ENCODE results near the gene ISM1.

ISM1 gene

DNA sequence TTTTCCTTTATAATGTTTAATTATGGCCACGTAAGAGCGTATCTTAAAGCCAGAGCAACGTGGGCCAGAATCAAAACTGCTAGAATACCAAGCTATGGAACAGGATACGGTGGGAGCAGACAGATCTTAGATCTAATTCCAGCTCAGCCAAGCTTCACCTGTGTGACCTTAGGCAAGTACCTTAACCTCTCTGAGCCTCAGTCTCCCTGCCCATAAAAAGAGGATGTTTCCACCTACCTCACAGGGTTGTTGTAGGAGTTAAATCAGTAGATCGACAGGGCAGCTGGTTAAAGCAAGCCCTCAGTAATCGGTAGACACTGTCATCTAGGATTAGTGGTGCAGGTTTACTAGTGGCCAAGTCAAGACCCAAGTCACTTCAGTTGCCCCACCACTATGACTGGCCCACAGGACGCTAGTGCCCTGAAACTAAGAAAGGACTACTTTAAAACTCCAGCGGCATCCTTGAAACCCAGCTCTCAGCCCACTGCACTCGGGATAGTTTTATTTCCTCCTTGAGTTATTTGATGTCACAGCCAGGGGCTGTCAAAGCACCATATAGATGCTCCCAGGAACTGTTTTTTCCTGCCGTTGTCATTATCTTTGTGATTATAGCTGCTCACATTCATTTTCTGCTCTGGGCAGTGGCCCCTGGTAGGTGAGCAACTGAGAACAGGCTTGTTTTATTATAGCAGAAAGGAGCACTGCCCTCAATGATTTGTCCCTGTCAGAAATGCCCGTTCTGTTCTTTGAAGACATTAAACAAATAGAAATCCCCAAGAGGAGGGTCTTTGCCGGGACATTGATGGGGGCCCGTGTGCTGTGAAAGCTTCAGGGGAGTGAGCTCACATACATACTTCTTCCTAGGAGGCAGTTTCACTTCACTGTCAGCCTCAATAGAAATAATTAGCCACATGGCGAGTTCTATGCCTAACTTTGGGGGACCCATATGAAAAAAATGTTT, 63.1 kb downstream of the ISM1 start:
- no peak for DNase-seq (ENCODE audit: low read depth)

DNA sequence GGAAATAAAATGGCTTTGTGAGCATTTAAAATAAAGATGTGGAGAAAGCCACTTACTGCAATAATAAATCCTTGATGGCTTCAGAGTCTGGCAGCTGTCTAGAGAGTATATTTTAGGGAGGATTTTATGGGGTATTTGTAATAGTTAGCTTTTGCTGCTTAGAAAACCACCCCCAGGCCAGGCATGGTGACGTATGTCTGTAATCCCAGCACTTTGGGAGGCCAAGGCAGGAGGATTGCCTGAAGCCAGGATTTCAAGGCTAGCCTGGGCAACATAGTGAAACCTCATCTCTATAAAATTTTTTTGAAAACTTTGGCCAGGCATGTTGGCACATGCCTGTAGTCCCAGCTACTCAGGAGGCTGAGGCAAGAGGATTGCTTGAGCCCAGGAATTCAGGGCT, 63.8 kb downstream of the ISM1 start:
- DNase-seq (ENCODE audit: low read depth) = no peak

DNA sequence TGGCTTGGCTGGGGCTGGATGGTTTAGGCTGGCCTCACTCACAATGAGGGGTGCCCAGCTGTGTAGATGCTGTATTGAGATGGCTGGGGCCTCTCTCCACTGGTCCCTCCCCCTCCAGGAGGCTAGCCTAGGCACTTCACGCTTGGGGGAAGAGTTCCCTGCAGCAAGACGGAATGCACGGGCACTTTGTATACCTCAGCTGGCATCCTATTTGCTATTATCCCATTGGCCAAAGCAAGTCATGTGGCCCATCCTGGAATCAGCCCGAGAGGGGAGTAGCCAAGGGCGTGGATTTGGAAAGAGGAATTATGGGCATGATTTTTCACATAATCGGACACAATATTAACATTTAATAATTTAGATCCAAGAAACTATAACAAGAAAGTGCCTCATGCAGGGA, 64.3 kb downstream of the ISM1 start:
- DNase-seq (ENCODE audit: low read depth) = no peak

DNA sequence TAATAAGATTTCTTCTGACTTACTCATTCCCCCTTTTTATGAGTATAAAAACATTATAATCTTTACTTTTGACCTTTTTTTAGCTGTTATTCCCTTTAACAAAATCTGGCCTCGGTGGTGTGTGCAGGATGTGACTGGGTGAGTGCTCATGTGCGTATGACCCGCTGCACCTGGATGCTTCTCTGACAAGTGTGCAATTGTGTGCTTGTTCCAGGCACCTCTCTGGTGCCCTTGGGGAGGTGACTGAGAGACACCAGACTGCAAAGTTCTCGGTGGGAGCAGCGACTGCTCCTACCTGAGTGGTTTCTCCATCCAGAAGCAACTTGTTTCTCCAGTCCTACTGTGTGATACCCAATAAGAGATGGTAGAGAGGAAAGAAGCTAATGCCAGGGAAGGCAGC, 65.0 kb downstream of the ISM1 start:
- no peak for DNase-seq (ENCODE audit: low read depth)

DNA sequence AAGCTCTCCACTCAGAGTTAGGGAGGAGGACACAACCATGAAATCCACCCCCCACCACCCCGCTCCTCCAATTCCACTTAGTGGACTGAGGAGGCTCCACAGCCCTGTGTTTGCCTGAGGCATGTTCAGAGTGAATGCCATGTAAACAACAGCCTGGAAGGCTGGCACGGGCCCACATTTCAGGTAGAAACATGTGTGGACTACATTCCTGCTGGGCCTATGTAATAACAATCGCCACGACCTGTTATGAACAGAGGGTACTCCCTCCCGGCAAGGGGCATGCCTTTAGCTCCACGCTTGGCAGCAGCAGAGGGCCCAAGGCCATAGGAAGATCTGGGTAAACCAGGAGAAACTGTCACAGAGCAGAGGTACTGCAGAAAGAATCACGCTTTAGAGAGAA, 65.5 kb downstream of the ISM1 start:
- no peak for DNase-seq (ENCODE audit: low read depth)

DNA sequence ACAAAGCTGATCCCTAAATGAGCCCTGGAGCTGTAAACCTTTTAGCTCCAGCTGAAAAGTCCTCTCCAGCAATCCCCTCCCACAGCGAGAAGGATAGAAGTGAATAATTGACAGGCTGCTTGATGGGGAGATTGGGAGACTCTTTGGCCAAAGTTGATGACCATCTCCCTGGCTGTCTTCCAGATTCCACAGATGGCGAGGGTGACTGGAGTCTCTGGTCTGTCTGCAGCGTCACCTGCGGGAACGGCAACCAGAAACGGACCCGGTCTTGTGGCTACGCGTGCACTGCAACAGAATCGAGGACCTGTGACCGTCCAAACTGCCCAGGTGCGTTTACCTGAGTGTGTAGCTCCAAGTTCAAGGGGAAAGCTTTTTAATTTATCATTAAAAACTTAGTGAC, 67.3 kb downstream of the ISM1 start:
- no peak for DNase-seq (ENCODE audit: low read depth)

DNA sequence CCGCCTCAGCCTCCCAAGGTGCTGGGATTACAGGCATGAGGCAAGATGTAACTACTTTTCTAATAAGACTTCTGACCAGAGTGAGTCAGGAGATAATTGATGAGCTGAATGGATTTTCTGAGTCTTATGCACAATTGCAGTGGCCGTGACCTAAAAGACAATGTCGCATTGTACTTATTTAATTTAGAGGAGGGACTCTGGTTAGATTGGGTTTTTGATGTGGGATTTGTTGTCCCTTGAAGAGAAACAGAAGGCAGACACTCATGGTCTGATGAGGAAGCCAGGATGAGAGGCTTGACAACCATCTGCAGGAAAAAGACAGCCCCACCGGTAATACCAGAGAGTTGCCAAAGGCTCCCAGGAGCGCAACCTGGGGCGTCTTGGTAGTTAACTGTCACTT, 68.0 kb downstream of the ISM1 start:
- DNase-seq (ENCODE audit: low read depth) = no peak

DNA sequence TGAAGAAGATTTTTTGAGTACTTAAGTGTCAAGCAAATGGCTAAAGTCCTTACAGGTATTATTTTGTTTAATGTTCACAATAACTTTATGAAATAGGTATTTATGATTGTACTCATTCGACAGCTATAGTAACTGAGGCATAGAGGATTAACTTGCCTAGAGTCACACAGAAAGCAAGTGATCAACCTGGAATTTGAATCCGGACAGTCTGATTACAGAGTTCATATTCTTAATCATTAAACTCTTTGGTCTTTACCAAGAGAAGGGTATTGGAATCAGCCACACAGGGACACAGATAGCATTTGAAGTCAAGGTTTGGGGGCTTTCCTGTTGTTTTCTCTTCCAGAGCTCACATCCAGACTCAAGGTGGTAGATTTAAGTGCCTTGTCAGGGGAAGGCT, 69.7 kb downstream of the ISM1 start:
- no peak for DNase-seq (ENCODE audit: low read depth)

DNA sequence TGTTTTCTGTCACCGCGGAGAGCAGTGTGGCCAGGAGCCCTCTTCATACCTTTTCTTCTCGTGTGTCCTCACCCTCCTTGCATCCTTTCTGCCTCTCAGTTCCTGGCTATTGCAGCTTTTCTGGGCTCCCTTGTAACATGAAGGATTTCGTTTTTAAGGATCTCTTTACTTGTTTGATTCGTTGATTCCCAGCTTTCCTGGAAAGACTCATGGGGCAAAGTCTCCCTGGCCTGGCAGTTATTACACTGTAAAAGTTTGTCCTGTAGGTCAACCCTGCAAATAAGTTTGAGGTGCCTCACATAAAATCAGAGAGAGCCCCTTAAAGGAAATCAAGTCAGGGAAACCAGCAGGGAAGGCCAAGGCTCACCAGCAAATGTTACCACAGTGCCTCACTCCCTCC, 70.1 kb downstream of the ISM1 start:
- DNase-seq (ENCODE audit: low read depth) = no peak

DNA sequence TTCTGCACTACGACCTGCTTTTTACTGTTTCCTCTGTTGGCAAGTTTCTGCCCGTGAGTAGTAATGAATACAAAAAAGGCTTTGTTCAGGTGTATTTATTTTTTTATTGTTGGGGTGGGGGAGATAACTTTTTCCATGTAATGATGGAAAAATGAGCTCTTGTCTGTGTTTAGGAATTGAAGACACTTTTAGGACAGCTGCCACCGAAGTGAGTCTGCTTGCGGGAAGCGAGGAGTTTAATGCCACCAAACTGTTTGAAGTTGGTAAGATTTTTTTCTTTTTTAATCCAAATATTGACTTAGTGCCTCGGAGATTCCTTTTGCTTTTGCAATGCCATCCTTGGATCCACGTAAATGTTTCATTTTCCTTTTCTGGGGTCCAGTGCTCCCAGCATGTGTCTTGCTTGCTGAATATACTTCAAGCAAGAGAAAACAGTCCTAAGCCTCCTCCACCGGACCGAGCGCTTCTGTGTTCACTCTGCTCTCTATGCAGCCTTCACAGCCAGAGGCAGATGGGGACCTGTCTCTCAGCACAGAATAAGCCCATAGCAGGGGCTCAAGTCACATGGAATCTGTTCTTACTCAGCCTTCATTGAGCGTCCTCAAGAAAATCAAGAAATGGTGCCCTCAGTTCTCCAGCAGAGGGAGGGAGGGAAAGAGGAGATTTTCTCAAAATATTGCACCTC, 71.3 kb downstream of the ISM1 start:
- no peak for DNase-seq (ENCODE audit: low read depth)

DNA sequence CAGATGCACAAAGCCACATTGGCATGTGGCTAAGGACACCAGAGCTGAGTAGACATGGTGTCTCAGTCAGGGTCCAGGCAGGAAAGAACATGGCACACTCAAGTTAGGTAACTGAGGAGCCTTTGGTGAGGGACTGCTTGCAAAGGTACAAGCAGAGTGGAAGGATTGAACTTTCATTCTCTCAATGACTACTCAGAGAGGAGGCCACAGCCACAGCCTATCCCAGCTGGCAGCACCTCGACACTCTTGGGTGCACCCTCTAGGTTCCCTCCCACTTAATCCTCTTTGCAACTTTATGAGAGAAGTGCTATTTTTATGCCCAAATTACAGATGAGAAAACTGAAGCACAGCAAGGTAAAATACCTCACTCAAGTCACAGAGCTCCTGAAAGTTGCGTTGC, 73.4 kb downstream of the ISM1 start:
- DNase-seq (ENCODE audit: low read depth) = no peak

DNA sequence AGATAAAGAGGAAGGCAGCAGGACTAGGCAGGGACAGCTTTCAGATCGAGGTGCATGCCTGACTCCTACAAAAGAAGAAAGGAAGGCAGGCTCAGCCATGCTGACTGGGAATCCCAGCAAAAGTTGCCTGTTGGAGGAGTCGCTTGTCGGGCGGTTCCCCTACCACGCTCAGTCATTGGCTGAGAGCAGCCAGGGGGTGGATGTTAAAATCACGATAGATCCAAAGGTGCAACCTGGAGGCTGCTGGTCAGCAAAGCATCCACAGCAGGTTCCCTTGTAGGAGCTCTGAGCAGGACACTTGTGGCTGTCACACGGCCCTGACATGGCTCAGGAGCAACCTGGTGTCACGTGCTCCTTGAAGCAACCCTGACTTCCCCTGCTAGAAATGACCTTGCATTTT, 74.6 kb downstream of the ISM1 start:
- no peak for DNase-seq (ENCODE audit: low read depth)

DNA sequence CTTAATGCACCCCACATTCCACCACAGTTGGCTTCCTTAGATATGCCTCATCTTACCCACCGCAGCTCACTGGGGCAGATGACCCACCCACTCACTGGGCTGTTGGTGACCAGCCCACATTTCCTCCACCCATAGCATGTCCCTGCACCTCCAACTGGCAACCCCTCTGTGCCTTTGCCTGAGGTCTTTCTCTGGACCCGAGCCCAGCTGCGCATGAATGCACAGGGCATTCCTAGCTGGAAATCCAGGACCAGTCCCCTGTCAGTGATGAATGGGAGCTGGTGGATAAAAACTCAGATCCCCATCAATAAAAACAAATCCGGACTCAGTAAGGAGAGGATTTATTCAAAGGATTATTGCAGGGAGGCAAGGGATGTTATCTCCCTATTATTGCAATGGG, 75.0 kb downstream of the ISM1 start:
- no peak for DNase-seq (ENCODE audit: low read depth)

DNA sequence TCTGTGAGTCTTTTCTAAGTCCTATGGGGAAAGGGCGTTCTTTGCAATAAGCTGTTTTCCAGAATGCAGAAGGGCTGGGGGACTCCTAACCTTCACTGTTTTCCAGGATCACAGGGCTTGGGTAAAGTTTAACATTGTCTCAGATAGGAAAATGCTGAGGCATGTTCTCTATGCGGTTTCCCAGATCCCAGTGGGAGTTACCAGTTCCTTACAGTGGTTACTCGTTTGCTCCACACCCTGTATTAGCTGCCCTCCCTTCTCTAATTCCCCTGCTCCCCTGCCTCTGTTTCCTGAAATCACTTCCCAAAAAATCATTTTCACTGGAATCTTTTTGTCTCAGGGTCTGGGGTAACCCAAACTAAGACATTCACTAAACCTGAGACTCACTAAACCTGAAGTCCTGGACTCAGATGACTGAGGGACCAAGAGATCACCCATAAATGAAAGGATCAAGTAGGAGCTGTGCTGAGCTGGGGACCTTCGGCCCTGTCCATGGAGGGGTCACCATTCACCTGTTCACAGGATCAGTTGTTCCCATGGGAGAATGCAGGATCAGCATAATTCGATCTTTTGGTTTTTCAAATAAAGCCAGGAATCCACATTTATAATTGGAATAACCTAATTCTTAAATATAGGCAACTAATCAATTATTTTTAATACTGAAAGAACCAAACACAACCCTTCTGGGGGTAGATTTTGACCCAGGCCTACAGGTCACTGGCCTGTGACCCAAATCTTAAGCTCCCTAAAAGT, 76.2 kb downstream of the ISM1 start:
- DNase-seq (ENCODE audit: low read depth) = no peak

DNA sequence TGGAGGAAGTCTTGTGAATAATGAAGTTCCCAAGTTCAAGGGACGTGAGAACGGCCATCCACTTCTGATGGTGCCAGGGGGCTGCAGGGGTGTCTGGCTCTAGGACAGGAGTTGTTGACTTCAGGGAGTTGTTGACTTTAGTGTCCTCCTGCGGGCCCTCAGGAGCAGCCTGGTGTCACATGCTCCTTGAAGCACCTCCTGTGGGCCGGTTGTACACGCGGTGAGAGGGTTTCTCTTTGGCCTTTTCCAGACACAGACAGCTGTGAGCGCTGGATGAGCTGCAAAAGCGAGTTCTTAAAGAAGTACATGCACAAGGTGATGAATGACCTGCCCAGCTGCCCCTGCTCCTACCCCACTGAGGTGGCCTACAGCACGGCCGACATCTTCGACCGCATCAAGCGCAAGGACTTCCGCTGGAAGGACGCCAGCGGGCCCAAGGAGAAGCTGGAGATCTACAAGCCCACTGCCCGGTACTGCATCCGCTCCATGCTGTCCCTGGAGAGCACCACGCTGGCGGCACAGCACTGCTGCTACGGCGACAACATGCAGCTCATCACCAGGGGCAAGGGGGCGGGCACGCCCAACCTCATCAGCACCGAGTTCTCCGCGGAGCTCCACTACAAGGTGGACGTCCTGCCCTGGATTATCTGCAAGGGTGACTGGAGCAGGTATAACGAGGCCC, 77.8 kb downstream of the ISM1 start:
- DNase-seq (ENCODE audit: low read depth) = no peak

DNA sequence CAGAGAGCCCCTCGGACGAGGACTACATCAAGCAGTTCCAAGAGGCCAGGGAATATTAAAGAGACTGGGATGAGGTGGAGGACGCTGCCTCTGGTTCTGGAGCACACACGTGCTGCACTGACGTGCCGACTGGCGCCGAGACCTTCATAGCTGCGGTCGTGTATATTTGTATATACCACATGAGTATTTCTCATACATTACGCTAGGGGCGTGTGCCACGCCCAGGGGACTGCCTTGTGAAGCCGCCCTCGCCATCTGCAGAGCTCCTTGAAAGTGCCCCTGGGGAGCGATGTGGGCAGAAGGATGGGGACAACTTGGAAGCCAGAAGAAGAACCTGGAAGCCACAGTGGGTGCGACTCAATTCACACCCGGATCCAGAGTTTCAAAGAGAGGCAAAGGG, 78.3 kb downstream of the ISM1 start:
- DNase-seq (ENCODE audit: low read depth) = no peak

DNA sequence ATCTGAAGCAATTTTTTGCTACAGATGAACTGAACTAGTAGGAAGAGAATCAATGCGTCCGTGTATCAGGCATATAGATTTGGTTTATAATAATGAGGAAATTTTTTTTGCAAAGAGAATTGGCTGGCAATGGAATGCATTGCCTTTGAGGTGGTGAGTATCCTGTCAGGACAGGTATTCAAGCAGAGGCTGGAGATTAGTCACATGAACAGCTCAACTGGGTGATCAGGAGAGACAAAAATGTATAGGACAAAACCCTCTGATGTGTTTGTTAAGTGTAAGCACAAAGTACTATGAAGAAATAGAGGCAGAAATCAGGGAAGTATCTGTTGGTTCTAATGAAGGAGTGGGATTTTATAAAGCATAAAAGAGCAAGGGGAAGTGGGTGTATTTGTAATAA, 80.5 kb downstream of the ISM1 start:
- DNase-seq (ENCODE audit: low read depth) = no peak

DNA sequence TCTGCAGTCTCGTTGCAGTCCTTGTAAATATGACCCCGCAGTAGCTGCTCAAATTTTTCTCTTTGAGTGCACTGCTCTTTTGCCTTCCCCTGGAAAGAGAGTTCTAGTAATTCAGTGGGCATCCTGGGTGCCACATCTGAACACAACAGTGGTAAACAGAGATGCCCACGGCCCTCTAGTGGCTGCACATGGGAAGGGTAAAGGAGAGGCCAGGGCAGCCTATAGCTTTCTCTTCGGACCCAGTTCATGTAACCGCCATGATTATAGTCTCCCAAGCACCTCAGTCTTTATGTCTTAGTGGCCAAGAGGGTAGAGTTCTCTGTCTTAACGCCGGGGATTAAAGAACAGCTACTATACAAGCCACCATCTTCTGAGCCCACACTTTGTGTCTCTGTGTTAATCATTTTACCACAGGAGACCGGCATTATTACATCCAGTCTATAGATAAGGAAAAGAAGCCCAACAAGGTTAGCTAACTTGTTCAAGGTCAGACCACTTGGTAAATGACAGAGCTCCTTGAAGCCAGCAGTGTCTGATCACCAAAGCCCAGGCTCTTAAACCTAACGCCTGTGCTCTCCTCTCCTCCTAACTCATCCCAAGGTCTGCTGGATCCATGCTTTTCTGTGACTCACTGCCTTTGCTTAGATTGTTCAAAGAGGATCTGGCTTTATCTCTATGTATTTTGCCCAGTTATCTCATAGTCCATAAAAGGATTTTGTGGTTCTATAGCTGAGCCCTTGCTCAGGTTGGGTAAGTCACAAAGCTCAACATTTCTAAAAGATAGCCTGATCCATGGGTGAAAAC, 81.8 kb downstream of the ISM1 start:
- no peak for DNase-seq (ENCODE audit: low read depth)

DNA sequence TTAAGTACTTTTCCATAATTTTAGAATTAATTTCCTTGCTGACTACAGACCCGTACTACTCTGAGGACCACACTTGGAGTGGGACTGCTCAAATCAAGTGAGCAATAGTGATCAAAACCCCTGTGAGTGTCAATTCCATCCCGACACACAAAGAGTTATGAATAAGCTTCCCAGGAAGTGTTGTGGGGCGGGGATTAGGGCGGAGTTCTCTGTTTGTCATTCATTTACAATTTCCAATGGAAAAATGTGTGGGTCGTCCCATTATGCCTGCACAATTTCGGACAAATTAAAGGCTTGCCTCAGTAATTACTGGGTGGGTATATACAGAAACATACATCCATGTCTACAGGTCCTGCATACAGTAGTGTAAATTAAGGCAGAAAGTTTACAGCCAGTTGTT, 84.2 kb downstream of the ISM1 start:
- no peak for DNase-seq (ENCODE audit: low read depth)

DNA sequence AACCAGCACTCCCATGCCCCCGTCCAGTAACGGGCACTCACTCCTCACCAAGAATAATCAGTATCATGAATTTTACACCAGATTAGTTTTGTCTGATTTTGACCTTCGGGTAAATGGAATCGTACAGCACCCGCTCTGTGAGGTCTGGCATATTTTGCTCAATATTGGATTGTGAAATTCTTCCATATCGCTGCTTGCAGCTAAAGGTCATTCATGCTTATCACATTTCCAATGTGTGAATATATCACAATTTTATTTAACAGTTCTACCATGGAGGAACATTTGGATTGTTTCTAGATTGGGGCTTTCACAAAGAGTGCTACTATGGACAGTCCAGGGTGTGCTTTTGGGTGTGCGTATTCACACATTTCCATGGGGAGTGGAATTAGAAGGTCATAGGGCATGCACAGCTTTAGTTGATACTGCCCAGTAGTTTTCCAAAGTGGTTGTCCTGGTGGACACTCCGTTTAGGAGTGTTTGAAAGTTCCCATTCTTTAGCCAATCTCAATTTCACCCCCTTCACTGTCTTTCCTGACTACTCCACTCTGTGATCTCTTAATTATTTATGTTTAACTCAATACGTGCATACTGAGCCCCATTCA, 86.6 kb downstream of the ISM1 start:
- DNase-seq (ENCODE audit: low read depth) = no peak

DNA sequence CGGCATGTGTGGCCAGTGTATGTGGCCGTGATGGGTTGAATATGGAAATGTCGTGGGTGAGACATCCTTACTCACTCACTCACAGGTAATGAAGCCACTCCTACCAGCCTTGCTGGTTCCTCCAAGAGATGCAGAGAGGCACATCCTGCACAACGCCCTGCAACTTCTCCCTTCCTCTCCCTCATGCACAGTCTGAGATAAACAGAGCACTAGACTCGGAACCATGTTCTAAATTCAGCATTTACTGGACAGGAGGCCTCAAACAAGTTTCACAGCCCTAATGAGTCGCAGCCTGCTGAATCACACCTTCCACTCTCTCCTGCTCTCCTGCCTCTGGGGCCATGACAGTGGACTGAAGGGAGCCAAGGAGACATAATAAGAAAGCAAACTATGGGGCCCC, 91.2 kb downstream of the ISM1 start:
- no peak for DNase-seq (ENCODE audit: low read depth)
